Measurements from ENCODE around the gene CCL7. TPM values are rescaled to one million over a fixed set of nuclear protein-coding genes. Genes with fewer than 3 reads are reported as not detected.

The CCL7 gene
- total RNA-seq, 2 donors from 2014 or later, result not detected

DNA sequence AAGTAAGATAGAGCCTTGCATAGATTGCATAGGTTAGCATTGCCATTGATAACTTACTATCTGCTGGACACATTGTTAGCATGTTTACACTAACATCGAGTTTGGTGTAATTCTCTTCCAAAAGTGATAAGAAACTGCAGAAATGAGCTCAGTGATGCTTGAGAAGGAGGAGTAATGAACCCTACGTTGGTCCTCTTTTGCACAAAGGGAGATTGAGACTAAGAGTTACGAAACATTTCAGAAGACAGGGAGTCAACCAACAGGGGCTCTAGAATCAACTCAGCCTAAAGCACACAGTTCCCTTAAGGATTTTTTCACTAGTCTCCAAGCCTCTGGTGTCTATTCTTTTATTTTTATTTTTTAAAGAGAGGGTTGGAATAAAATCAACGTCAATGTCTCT is 6.8 kb downstream of the CCL7 start:
- no peaks in the 10 kb centered on the region for H3K9me3 ChIP-seq (ENCODE audit: control insufficient read depth, low read length, poor library complexity, severe bottlenecking)
- H3K36me3 Mint-ChIP-seq (ENCODE audit: low read depth), result peaks cover 3% of the 10 kb centered on the region
- peaks cover 63% of the 10 kb centered on the region for H3K27me3 Mint-ChIP-seq
- no peaks in the 10 kb centered on the region for H3K4me1 Mint-ChIP-seq
- DNase-seq (no peak), ATAC-seq (no peak)
- H3K4me3 Mint-ChIP-seq, result no peak overlapping the region
- no peak overlapping the region for H3K27ac Mint-ChIP-seq

GRCh38 chr17:34283571-34283970 is 13.6 kb downstream of the CCL7 start:
- DNase-seq (no peak), ATAC-seq (no peak)
- Mint-ChIP-seq H3K4me1 (no peaks in the 10 kb centered on the region), H3K27me3 (peaks cover 46% of the 10 kb centered on the region), H3K36me3 (ENCODE audit: low read depth) (no peaks in the 10 kb centered on the region), H3K27ac (no peak overlapping the region), H3K4me3 (no peak overlapping the region)
- no peaks in the 10 kb centered on the region for H3K9me3 ChIP-seq (ENCODE audit: control insufficient read depth, low read length, poor library complexity, severe bottlenecking)

GRCh38 chr17:34285286-34285792 is 15.3 kb downstream of the CCL7 start, which contains the start of gene CCL11:
TSS of gene CCL11 (plus strand) at chr17:34285742. CDS start at chr17:34285809, 67 bp downstream.
- DNase-seq, result no peak
- no peaks in the 10 kb centered on the region for H3K36me3 Mint-ChIP-seq (ENCODE audit: low read depth)
- H3K27ac Mint-ChIP-seq, result no peak within 1 kb of the TSS
- ATAC-seq, result no peak
- no peaks in the 10 kb centered on the region for H3K4me1 Mint-ChIP-seq
- H3K9me3 ChIP-seq (ENCODE audit: control insufficient read depth, low read length, poor library complexity, severe bottlenecking), result no peaks in the 10 kb centered on the region
- no peak within 1 kb of the TSS for H3K4me3 Mint-ChIP-seq
- H3K27me3 Mint-ChIP-seq, result peaks cover 52% of the 10 kb centered on the region

- peaks cover 51% of the 10 kb centered on the region for H3K27me3 Mint-ChIP-seq
- no peaks in the 10 kb centered on the region for H3K9me3 ChIP-seq (ENCODE audit: control insufficient read depth, low read length, poor library complexity, severe bottlenecking)
- H3K27ac Mint-ChIP-seq, result no peak overlapping the region
- no peaks in the 10 kb centered on the region for H3K4me1 Mint-ChIP-seq
- no peak for ATAC-seq
- H3K4me3 Mint-ChIP-seq, result no peak overlapping the region
- H3K36me3 Mint-ChIP-seq (ENCODE audit: low read depth), result no peaks in the 10 kb centered on the region
- DNase-seq, result no peak
Observed at GRCh38 chr17:34287875-34288274, 17.9 kb downstream of the CCL7 start.

- Mint-ChIP-seq H3K36me3 (ENCODE audit: low read depth) (no peaks in the 10 kb centered on the region), H3K27me3 (peaks cover 46% of the 10 kb centered on the region), H3K4me1 (no peaks in the 10 kb centered on the region), H3K4me3 (no peak overlapping the region), H3K27ac (no peak overlapping the region)
- no peaks in the 10 kb centered on the region for H3K9me3 ChIP-seq (ENCODE audit: control insufficient read depth, low read length, poor library complexity, severe bottlenecking)
- no peak for ATAC-seq
- DNase-seq, result no peak
Observed at GRCh38 chr17:34290586-34290985, 20.6 kb downstream of the CCL7 start.

- no peak overlapping the region for H3K27ac Mint-ChIP-seq
- H3K4me1 Mint-ChIP-seq, result no peaks in the 10 kb centered on the region
- no peak for DNase-seq
- no peak overlapping the region for H3K4me3 Mint-ChIP-seq
- no peaks in the 10 kb centered on the region for H3K36me3 Mint-ChIP-seq (ENCODE audit: low read depth)
- no peak for ATAC-seq
- peaks cover 34% of the 10 kb centered on the region for H3K27me3 Mint-ChIP-seq
- H3K9me3 ChIP-seq (ENCODE audit: control insufficient read depth, low read length, poor library complexity, severe bottlenecking), result no peaks in the 10 kb centered on the region
Observed at GRCh38 chr17:34291721-34292348, 21.8 kb downstream of the CCL7 start.

DNA sequence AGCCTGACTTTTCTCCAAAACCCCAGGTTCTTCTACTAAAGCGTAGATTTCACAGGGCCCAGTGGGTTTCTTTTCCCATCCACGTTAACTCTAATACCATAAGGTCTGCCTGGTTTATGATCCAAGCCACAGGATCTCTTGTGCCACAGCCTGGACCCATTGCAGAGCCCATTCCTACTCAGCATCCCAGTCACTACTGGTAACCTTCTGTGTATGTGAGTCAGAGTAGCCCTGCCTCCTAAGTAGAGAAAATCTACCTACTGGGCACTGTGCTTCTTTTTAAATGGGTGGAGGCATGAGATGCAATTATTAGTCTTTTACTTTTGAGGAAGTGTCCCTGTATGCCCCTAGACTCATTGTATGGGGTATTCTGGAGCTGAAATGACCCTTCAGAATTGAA is 29.0 kb downstream of the CCL7 start:
- ATAC-seq (no peak), DNase-seq (no peak)
- H3K4me3 Mint-ChIP-seq, result no peak overlapping the region
- H3K36me3 Mint-ChIP-seq (ENCODE audit: low read depth), result peaks cover 4% of the 10 kb centered on the region
- peaks cover 4% of the 10 kb centered on the region for H3K9me3 ChIP-seq (ENCODE audit: control insufficient read depth, low read length, poor library complexity, severe bottlenecking)
- no peak overlapping the region for H3K27ac Mint-ChIP-seq
- H3K4me1 Mint-ChIP-seq, result no peaks in the 10 kb centered on the region
- peaks cover 40% of the 10 kb centered on the region for H3K27me3 Mint-ChIP-seq

DNA sequence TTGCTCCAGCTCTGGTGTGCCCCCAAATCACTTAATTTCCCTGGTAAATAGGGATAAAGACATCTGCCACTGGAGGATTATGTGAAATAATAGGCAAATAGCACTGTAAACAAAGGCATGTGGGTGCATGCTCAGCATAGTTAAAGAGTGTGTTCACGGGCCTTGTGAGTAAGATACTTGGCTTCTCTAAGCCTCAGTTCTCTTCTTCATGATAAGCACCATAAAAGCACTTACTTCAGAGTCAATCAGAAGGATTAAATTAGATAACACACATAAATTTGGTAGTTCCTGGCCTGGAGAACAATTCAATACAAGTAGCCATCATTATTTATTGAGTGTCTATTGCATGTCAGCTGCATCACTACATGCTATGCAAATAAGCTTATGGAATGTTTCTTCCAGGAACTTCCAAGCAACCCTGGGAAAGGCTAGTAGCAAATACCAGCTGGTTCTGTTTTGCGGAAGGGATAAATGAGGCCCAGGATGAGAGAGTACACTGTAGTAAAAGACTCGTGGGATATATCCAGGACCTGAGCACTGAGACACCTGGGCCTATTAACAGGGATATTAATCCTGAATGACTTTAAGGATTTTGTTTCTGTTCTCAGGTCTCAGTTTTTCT is 30.0 kb downstream of the CCL7 start:
- DNase-seq, result no peak
- Mint-ChIP-seq H3K36me3 (ENCODE audit: low read depth) (peaks cover 4% of the 10 kb centered on the region), H3K27me3 (peaks cover 49% of the 10 kb centered on the region), H3K27ac (no peak overlapping the region), H3K4me3 (no peak overlapping the region), H3K4me1 (no peaks in the 10 kb centered on the region)
- H3K9me3 ChIP-seq (ENCODE audit: control insufficient read depth, low read length, poor library complexity, severe bottlenecking), result peaks cover 4% of the 10 kb centered on the region
- no peak for ATAC-seq

DNA sequence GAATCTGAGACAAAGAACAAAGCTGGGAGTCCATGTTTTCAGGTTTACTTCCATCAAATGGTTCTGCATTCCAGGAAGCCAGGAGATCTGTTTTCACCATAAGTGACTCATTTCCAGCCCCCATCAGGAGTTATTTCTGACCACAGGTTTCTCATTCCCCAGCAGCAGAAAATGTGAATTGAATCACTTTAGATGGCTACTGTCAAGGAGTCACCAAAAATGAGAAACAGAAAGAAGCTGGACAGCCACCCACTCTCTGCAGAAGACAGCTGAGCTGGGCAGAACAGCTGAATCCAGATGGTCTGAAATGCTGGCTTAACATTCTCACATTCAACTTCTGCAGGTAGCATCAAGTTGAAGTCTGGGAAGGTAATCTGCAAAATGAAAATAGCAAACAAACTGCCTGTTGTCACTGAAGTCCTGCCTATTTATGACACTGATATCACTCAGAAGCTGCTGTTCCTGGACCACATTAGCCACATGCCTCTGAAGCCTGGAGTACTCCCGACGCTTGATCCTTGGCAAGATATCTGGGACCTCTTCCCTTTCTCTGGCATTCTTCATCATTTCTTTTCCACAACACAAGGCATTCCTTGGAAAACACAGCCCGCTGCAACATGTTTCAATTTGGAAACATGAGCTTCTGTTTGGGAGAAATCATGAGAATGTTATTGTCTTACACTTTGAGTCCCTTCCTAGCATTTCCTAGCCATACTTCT is 30.8 kb downstream of the CCL7 start:
- peaks cover 4% of the 10 kb centered on the region for H3K9me3 ChIP-seq (ENCODE audit: control insufficient read depth, low read length, poor library complexity, severe bottlenecking)
- H3K27ac Mint-ChIP-seq, result no peak overlapping the region
- peaks cover 4% of the 10 kb centered on the region for H3K36me3 Mint-ChIP-seq (ENCODE audit: low read depth)
- ATAC-seq, result no peak
- no peak for DNase-seq
- H3K4me1 Mint-ChIP-seq, result no peaks in the 10 kb centered on the region
- H3K4me3 Mint-ChIP-seq, result no peak overlapping the region
- peaks cover 50% of the 10 kb centered on the region for H3K27me3 Mint-ChIP-seq

DNA sequence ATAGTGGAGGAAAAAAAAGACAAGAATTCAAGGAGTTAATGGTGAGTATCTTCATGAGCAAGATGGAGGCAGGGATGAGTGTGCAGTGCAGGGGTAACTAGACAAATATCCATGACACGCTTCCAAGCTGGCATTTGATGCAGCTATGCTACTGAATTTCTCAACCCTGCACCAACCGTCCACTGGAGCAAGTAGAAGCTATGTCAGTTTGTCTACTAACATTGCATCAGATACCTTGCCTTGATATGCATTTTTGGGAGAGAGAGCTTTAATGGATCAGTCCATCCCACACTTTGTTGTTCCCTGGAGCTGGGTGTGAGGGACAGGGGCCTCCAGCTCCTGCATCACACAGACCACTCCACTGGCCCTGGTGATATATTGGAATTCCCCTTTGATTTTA is 32.0 kb downstream of the CCL7 start:
- ATAC-seq, result no peak
- Mint-ChIP-seq H3K4me1 (no peaks in the 10 kb centered on the region), H3K4me3 (no peak overlapping the region), H3K27me3 (peaks cover 54% of the 10 kb centered on the region), H3K36me3 (ENCODE audit: low read depth) (peaks cover 4% of the 10 kb centered on the region), H3K27ac (no peak overlapping the region)
- H3K9me3 ChIP-seq (ENCODE audit: control insufficient read depth, low read length, poor library complexity, severe bottlenecking), result peaks cover 4% of the 10 kb centered on the region
- no peak for DNase-seq

DNA sequence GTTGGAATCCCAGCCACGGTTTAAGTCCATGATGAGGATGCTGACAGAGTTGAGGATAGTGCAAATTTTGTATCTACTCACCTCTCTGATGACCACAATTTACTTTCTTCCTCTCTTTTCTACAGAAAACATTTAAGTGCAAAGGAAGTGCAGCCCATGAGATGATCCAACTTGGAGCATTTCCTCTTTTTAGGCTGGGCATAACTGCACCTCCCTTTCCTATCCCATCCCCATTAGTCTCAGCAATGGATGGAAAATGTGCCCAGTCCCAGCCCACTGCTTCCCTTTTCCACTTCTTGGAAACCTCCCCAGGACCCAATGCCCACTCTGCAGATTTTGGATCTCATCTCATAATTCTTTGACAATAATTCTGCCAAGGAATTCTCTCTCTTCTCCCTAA is 32.6 kb downstream of the CCL7 start:
- Mint-ChIP-seq H3K4me1 (no peaks in the 10 kb centered on the region), H3K36me3 (ENCODE audit: low read depth) (peaks cover 4% of the 10 kb centered on the region), H3K27me3 (peaks cover 57% of the 10 kb centered on the region), H3K27ac (no peak overlapping the region), H3K4me3 (no peak overlapping the region)
- peaks cover 4% of the 10 kb centered on the region for H3K9me3 ChIP-seq (ENCODE audit: control insufficient read depth, low read length, poor library complexity, severe bottlenecking)
- ATAC-seq, result no peak
- no peak for DNase-seq

DNA sequence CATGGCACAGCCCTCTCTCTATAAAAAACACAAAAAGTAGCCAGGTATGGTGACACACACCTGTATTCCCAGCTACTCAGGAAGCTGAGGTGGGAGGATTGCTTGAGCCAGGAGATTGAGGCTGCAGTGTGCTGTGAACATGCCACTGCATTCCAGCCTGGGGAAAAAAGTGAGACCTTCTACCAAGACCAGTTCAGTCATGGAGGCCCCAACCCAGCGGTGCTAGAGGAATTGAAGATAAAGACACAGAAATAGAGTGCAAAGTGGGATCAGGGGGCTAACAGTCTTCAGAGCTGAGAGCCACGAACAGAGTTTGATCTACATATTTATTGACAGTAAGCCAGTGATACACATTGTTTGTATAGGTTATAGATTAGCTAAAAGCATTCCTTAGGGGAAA is 33.6 kb downstream of the CCL7 start:
- no peaks in the 10 kb centered on the region for H3K4me1 Mint-ChIP-seq

DNA sequence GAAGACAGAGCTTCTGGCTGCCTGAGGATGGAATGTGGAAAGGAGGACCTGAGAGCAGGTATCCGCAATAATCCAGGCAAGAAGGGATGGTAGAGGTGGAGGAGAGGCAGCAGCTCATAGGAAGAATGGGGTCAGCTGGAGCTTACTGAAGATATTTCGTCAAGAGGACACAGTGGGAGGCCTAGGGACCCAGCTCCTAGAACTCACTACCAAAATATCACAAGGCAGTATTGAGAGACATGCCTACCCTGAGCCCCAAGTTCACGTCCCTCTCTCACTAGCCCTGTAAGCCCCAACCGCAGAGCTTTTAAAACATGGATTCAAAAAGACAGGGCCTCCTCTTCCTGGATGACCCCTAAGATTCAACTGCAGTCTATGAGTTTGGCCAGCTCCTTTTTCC is 35.0 kb downstream of the CCL7 start:
- DNase-seq (no peak), ATAC-seq (no peak)
- Mint-ChIP-seq H3K4me3 (no peak overlapping the region), H3K27me3 (peaks cover 43% of the 10 kb centered on the region), H3K36me3 (ENCODE audit: low read depth) (peaks cover 4% of the 10 kb centered on the region), H3K27ac (no peak overlapping the region), H3K4me1 (no peaks in the 10 kb centered on the region)
- H3K9me3 ChIP-seq (ENCODE audit: control insufficient read depth, low read length, poor library complexity, severe bottlenecking), result no peaks in the 10 kb centered on the region

More for the DNA sequence above, 33.6 kb downstream of the CCL7 start:
- peaks cover 58% of the 10 kb centered on the region for H3K27me3 Mint-ChIP-seq
- DNase-seq, result no peak
- H3K4me3 Mint-ChIP-seq, result no peak overlapping the region
- H3K27ac Mint-ChIP-seq, result no peak overlapping the region
- H3K9me3 ChIP-seq (ENCODE audit: control insufficient read depth, low read length, poor library complexity, severe bottlenecking), result peaks cover under 1% of the 10 kb centered on the region
- peaks cover 4% of the 10 kb centered on the region for H3K36me3 Mint-ChIP-seq (ENCODE audit: low read depth)
- no peak for ATAC-seq

Measured in T-helper 17 cell (primary cell).